Endothelial cell of umbilical vein (primary cell): ENCODE results near the gene SLC25A30. TPM values are rescaled to one million over a fixed set of nuclear protein-coding genes. Genes with fewer than 3 reads are reported as not detected.

ENCODE experiments used
- BruUV-seq: library from RNA; stranded (reverse); fragments of 400-500 nt; replicated peaks from 2 replicates; lab custom pipeline; 2021; lab: Mats Ljungman, UMichigan
- CTCF ChIA-PET: fragments of 300-600, 350-600 bp; sonication (Branson Sonifier 250); formaldehyde crosslinking; loops from one replicate; lab custom pipeline; 2021; ENCODE audit warnings: antibody characterized with exemption, inconsistent platforms; lab: Charles Lee
- POLR2A ChIA-PET: fragments of 300-600, 350-600 bp; sonication (Branson Sonifier 250); formaldehyde crosslinking; loops from one replicate; lab custom pipeline; 2021; ENCODE audit warnings: antibody characterized with exemption, inconsistent platforms; lab: Charles Lee
- DNase-seq: peaks from one replicate; pipeline ENCODE4 v3.0.0-alpha.2; 2011; ENCODE audit warnings: low read depth, low spot score
- FAIRE-seq: peaks from 2 replicates; lab custom pipeline; 2011; peaks lifted over from hg19 to GRCh38; lab: Jason Lieb, UNC
- H2AFZ ChIP-seq: 2 replicates; pipeline ENCODE4 v1.6.0; 2012; ENCODE audit warnings: low read depth, low read length, control low read depth, inconsistent platforms
- H3K27ac ChIP-seq: 2 replicates; pipeline ENCODE4 v1.5.1; 2011; ENCODE audit warnings: low read depth, mild to moderate bottlenecking, control low read depth, low read length, moderate library complexity; ENCODE audit not compliant: insufficient read depth
- H3K27me3 ChIP-seq, 2 experiments: 2 replicates each; pipeline versions ENCODE4 v1.6.0 to v1.6.1; 2011; ENCODE audit warnings: low read length in 2 of 2, mixed read lengths in 1 of 2; ENCODE audit not compliant: control insufficient read depth in 2 of 2, insufficient read depth in 2 of 2
- H3K36me3 ChIP-seq, 2 experiments: 2 replicates in 1 of 2; 3 replicates in 1 of 2; pipeline ENCODE4 v1.5.1; 2011; ENCODE audit warnings: low read length in 2 of 2, mild to moderate bottlenecking in 1 of 2, moderate library complexity in 1 of 2; ENCODE audit not compliant: control insufficient read depth in 2 of 2, insufficient read depth in 2 of 2; ENCODE audit errors: extremely low read depth in 1 of 2
- H3K4me1 ChIP-seq: 3 replicates; pipeline ENCODE4 v1.5.1; 2011; ENCODE audit warnings: mild to moderate bottlenecking, low read length; ENCODE audit not compliant: control insufficient read depth, insufficient read depth; ENCODE audit errors: extremely low read depth
- H3K4me2 ChIP-seq: 2 replicates; pipeline ENCODE4 v1.6.1; 2011; ENCODE audit warnings: low read length, control low read depth, mixed read lengths; ENCODE audit not compliant: insufficient read depth
- H3K4me3 ChIP-seq, 3 experiments: fragments of 200-600 bp in 1 of 3; sonication (generic), shearing (Covaris generic) in 1 of 3; replicated peaks in 1 of 3; 2 replicates each; pipeline ENCODE4 v1.5.1; 2011 to 2016; ENCODE audit warnings: control low read depth in 3 of 3, low read length in 3 of 3, mild to moderate bottlenecking in 2 of 3, inconsistent platforms in 1 of 3, low read depth in 1 of 3, moderate library complexity in 1 of 3; ENCODE audit not compliant: insufficient read depth in 1 of 3
- H3K79me2 ChIP-seq: 2 replicates; pipeline ENCODE4 v1.6.0; 2012; ENCODE audit warnings: low read length, inconsistent platforms; ENCODE audit not compliant: control insufficient read depth, insufficient read depth
- H3K9ac ChIP-seq: replicated peaks from 2 replicates; pipeline ENCODE3; 2011; ENCODE audit warnings: low read length, control low read depth; ENCODE audit not compliant: insufficient read depth; ENCODE audit errors: extremely low read depth
- H3K9me1 ChIP-seq: replicated peaks from 3 replicates; pipeline ENCODE4 v1.6.0; 2011; ENCODE audit warnings: mild to moderate bottlenecking, low read length; ENCODE audit not compliant: control insufficient read depth, insufficient read depth; ENCODE audit errors: extremely low read depth
- H3K9me3 ChIP-seq: replicated peaks from 2 replicates; pipeline ENCODE4 v1.5.1; 2012; ENCODE audit warnings: low read length, inconsistent platforms; ENCODE audit not compliant: control insufficient read depth, insufficient read depth
- H4K20me1 ChIP-seq: replicated peaks from 2 replicates; pipeline ENCODE3; 2011; ENCODE audit warnings: mild to moderate bottlenecking, low read length; ENCODE audit not compliant: control insufficient read depth, insufficient read depth; ENCODE audit errors: extremely low read depth
- EZH2 ChIP-seq: IDR thresholded peaks from 2 replicates; pipeline ENCODE4 v1.6.1; 2012; ENCODE audit warnings: borderline replicate concordance, low read depth, mild to moderate bottlenecking, moderate library complexity, low read length, inconsistent platforms; ENCODE audit not compliant: severe bottlenecking
- FOS ChIP-seq: IDR thresholded peaks from 2 replicates; pipeline ENCODE4 v1.6.1; 2011; ENCODE audit warnings: mild to moderate bottlenecking, low read length, moderate library complexity, borderline replicate concordance; ENCODE audit not compliant: insufficient read depth
- GATA2 ChIP-seq: IDR thresholded peaks from 2 replicates; pipeline ENCODE4 v1.7.0; 2011; ENCODE audit warnings: low read depth, mild to moderate bottlenecking, moderate library complexity, mixed read lengths, low read length; ENCODE audit not compliant: insufficient read length, insufficient read depth
- JUN ChIP-seq: IDR thresholded peaks from 2 replicates; pipeline ENCODE4 v1.6.1; 2011; ENCODE audit warnings: borderline replicate concordance, low read depth; ENCODE audit not compliant: insufficient read length, insufficient read depth
- MYC ChIP-seq: IDR thresholded peaks from one replicate; pipeline ENCODE4 v1.6.1; 2011; ENCODE audit warnings: mild to moderate bottlenecking, low read depth, low read length
- POLR2A ChIP-seq: IDR thresholded peaks from 2 replicates; pipeline ENCODE4 v1.6.1; 2012; ENCODE audit warnings: low read depth, mild to moderate bottlenecking, control low read depth, low read length
- POLR2AphosphoS5 ChIP-seq: IDR thresholded peaks from 2 replicates; pipeline ENCODE4 v1.6.1; 2012; ENCODE audit warnings: low read depth, mild to moderate bottlenecking, control low read depth, low read length, moderate library complexity; ENCODE audit not compliant: insufficient read depth
- dilution Hi-C: fragments of 300-500 bp; cut with MboI; formaldehyde crosslinking; loops from one replicate; pipeline ENCODE4 v1.15.0; 2019; ENCODE audit warnings: low sequenced_read_pairs; ENCODE audit not compliant: extremely low pct_ligation_motif_present
- intact Hi-C: fragments of 100-400 bp; cut with micrococcal nuclease; formaldehyde crosslinking; loops from one replicate; pipeline ENCODE4 v1.10.0; 2022
- polyA plus RNA-seq, 4 experiments: library from polyadenylated mRNA; depleted of rRNA in 3 of 4; stranded (reverse) in 3 of 4; unstranded in 1 of 4; fragments of >200 nt; gene quantifications; 2 replicates each; pipeline versions ENCODE4 v1.2.1 to v1.2.3, GENCODE V29; 2011 to 2012; ENCODE audit warnings: missing spikeins in 1 of 4
- total RNA-seq: library from RNA; stranded (reverse); gene quantifications from 2 replicates; pipeline ENCODE4 v1.2.3, GENCODE V29; 2021
- TF ChIP-seq, protein P1 (sequence below), 2 donors: IDR thresholded peaks; 1 replicate in 1 of 2; 2 replicates in 1 of 2; pipeline ENCODE4 v1.5.1; 2011; ENCODE audit warnings: low read length in 2 of 2, mild to moderate bottlenecking in 2 of 2, moderate library complexity in 2 of 2, control low read depth in 1 of 2, inconsistent platforms in 1 of 2, low read depth in 1 of 2; ENCODE audit not compliant: insufficient read depth in 1 of 2; ENCODE audit errors: extremely low read depth in 1 of 2
- TF ChIP-seq, protein P2 (sequence below): IDR thresholded peaks from 2 replicates; pipeline ENCODE4 v1.6.1; 2011; ENCODE audit not compliant: insufficient read depth, insufficient read length

Gene SLC25A30
- total and polyA plus RNA-seq, 2 donors (not counting 3 experiments of a cell fraction or from before 2014, with no cell fraction given), result 13.3 to 27.0 TPM

DNA sequence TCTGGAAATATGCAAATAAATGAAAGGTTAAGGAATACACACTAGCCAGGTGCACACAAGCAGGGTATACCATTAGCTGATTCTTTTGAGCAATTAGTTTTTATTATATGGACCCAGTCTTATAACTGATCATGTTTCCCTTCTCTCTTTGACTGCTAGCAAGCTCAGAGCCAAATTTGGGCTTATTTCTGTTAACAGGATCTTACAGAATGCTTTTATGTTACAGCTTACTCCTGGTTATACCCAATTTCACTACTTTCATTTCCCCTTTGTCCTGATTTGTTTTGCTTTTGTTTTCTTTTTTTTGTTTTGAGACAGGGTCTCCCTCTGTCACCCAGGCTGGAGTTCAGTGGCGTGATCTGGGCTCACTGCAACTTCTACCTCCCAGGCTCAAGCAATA is 64.3 kb downstream of the SLC25A30 start:
- POLR2A ChIA-PET, result no interaction called here
- intact Hi-C loops, result no loop called here
- Histone ChIP-seq H4K20me1 (no peaks in the 10 kb centered on the region), H3K4me3 (no peak overlapping the region), H3K4me2 (no peak overlapping the region), H3K27ac (no peak overlapping the region), H2AFZ (no peak overlapping the region), H3K79me2 (no peaks in the 10 kb centered on the region), H3K27me3 (no peaks in the 10 kb centered on the region), H3K4me1 (no peaks in the 10 kb centered on the region), H3K36me3 (peaks cover 0 to 9% of the 10 kb centered on the region in 2 experiments), H3K9me1 (no peaks in the 10 kb centered on the region), H3K9me3 (no peaks in the 10 kb centered on the region), H3K9ac (no peak overlapping the region)
- no peak for TF ChIP-seq GATA2
- TF ChIP-seq EZH2, result no peak
- TF ChIP-seq, protein P1, sequence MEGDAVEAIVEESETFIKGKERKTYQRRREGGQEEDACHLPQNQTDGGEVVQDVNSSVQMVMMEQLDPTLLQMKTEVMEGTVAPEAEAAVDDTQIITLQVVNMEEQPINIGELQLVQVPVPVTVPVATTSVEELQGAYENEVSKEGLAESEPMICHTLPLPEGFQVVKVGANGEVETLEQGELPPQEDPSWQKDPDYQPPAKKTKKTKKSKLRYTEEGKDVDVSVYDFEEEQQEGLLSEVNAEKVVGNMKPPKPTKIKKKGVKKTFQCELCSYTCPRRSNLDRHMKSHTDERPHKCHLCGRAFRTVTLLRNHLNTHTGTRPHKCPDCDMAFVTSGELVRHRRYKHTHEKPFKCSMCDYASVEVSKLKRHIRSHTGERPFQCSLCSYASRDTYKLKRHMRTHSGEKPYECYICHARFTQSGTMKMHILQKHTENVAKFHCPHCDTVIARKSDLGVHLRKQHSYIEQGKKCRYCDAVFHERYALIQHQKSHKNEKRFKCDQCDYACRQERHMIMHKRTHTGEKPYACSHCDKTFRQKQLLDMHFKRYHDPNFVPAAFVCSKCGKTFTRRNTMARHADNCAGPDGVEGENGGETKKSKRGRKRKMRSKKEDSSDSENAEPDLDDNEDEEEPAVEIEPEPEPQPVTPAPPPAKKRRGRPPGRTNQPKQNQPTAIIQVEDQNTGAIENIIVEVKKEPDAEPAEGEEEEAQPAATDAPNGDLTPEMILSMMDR (IDR thresholded peaks at IDR 0.05; ENCODE audit: extremely low read depth in 1 of 2, insufficient read depth in 1 of 2, low read depth in 1 of 2, low read length in 2 of 2), result no peak
- no peak for TF ChIP-seq POLR2AphosphoS5
- TF ChIP-seq, protein P2, sequence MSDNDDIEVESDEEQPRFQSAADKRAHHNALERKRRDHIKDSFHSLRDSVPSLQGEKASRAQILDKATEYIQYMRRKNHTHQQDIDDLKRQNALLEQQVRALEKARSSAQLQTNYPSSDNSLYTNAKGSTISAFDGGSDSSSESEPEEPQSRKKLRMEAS, result no peak
- TF ChIP-seq JUN, result no peak
- no peak for TF ChIP-seq POLR2A
- TF ChIP-seq FOS, result no peak
- no peak for TF ChIP-seq MYC
- BruUV-seq, result no TSS peak
- DNase-seq (no peak), FAIRE-seq (no peak)
- dilution Hi-C loops, result no loop called here
- CTCF ChIA-PET, result interaction anchor here (0.9 to 1.6 kb wide), 2 partner anchors 17 to 40 kb away, joined by 3 to 6 read pairs; no protein-coding TSS in a partner anchor
